Liver (tissue), 9 donors: ENCODE measurements around the gene ZDHHC24. TPM values are rescaled to one million over a fixed set of nuclear protein-coding genes. Genes with fewer than 3 reads are reported as not detected.

Experiments used
- DNase-seq: peaks from one replicate; pipeline ENCODE4 v3.0.0-alpha.2; 2017; ENCODE audit warnings: low spot score
- H3K27ac ChIP-seq, 2 donors: one replicate each; pipeline ENCODE4 v1.7.0; 2013; ENCODE audit warnings: inconsistent platforms in 2 of 2, low read length in 2 of 2, control low read depth in 1 of 2, low read depth in 1 of 2, mild to moderate bottlenecking in 1 of 2
- H3K27me3 ChIP-seq, 4 donors: one replicate each; pipeline versions ENCODE4 v1.6.1 to v1.7.0; 2013; ENCODE audit warnings: low read length in 3 of 4, inconsistent platforms in 1 of 4, mild to moderate bottlenecking in 1 of 4, moderate library complexity in 1 of 4; ENCODE audit not compliant: control insufficient read depth in 4 of 4, insufficient read depth in 4 of 4
- H3K36me3 ChIP-seq, 4 donors: one replicate each; pipeline versions ENCODE4 v1.6.1 to v1.7.0; 2013; ENCODE audit warnings: low read length in 3 of 4, mild to moderate bottlenecking in 3 of 4, low read depth in 1 of 4, moderate library complexity in 1 of 4; ENCODE audit not compliant: control insufficient read depth in 4 of 4, insufficient read depth in 3 of 4
- H3K4me1 ChIP-seq, 4 donors: one replicate each; pipeline versions ENCODE4 v1.6.1 to v1.7.0; 2013; ENCODE audit warnings: low read length in 3 of 4, mild to moderate bottlenecking in 3 of 4, moderate library complexity in 1 of 4; ENCODE audit not compliant: control insufficient read depth in 4 of 4, insufficient read depth in 4 of 4
- H3K4me3 ChIP-seq, 3 donors: one replicate each; pipeline versions ENCODE4 v1.6.1 to v1.7.0; 2013; ENCODE audit warnings: low read length in 3 of 3, control low read depth in 1 of 3, low read depth in 1 of 3, mild to moderate bottlenecking in 1 of 3
- H3K9ac ChIP-seq, 2 donors: one replicate each; pipeline ENCODE4 v1.7.0; 2013; ENCODE audit warnings: low read length in 2 of 2, mild to moderate bottlenecking in 2 of 2, moderate library complexity in 2 of 2, control low read depth in 1 of 2, low read depth in 1 of 2
- H3K9me3 ChIP-seq, 4 donors: one replicate each; pipeline versions ENCODE4 v1.6.1 to v1.7.0; 2013; ENCODE audit warnings: low read length in 3 of 4; ENCODE audit not compliant: control insufficient read depth in 4 of 4
- EGR1 ChIP-seq, 2 donors: IDR thresholded peaks; 2 replicates each; pipeline ENCODE4 v1.6.1; 2016 to 2018; ENCODE audit warnings: antibody characterized with exemption in 2 of 2, low read depth in 2 of 2
- FOXA1 ChIP-seq: IDR thresholded peaks from 2 replicates; pipeline ENCODE4 v1.6.1; 2016; ENCODE audit warnings: antibody characterized with exemption
- HNF4A ChIP-seq, 2 donors: conservative IDR thresholded peaks; 2 replicates each; pipeline ENCODE4 v1.6.1; 2016; ENCODE audit warnings: antibody characterized with exemption in 2 of 2, mild to moderate bottlenecking in 2 of 2
- HNF4G ChIP-seq: IDR thresholded peaks from 2 replicates; pipeline ENCODE4 v1.6.1; 2016; ENCODE audit warnings: antibody characterized with exemption
- JUND ChIP-seq, 2 donors: IDR thresholded peaks; 2 replicates each; pipeline ENCODE4 v1.6.1; 2016; ENCODE audit warnings: antibody characterized with exemption in 2 of 2
- NR2F2 ChIP-seq: IDR thresholded peaks from 2 replicates; pipeline ENCODE4 v1.6.1; 2016; ENCODE audit warnings: antibody characterized with exemption
- RAD21 ChIP-seq, 2 donors: IDR thresholded peaks; 2 replicates each; pipeline ENCODE4 v1.6.1; 2016; ENCODE audit warnings: antibody characterized with exemption in 2 of 2, mild to moderate bottlenecking in 2 of 2
- RXRA ChIP-seq, 2 donors: IDR thresholded peaks; 2 replicates each; pipeline ENCODE4 v1.6.1; 2017 to 2018; ENCODE audit warnings: antibody characterized with exemption in 2 of 2, mild to moderate bottlenecking in 1 of 2
- SP1 ChIP-seq: IDR thresholded peaks from 2 replicates; pipeline ENCODE4 v1.6.1; 2018; ENCODE audit warnings: antibody characterized with exemption, mild to moderate bottlenecking
- TAF1 ChIP-seq: conservative IDR thresholded peaks from 2 replicates; pipeline ENCODE4 v1.6.1; 2016; ENCODE audit warnings: antibody characterized with exemption, mild to moderate bottlenecking
- YY1 ChIP-seq: IDR thresholded peaks from 2 replicates; pipeline ENCODE4 v1.6.1; 2016; ENCODE audit warnings: antibody characterized with exemption, mild to moderate bottlenecking
- WGBS: extraction: QIAGEN DNeasy Blood & Tissue Kit; methylation state at CpG from one replicate; pipeline ENCODE4 v1.1.7; 2013; 5-methylcytosine and 5-hydroxymethylcytosine counted together
- polyA plus RNA-seq, 2 donors: library from polyadenylated mRNA; stranded (reverse) in 1 of 2; unstranded in 1 of 2; fragments of 200-250 nt in 1 of 2; fragments of >200 nt in 1 of 2; fragmentation: Nextera tagmentation in 1 of 2; extraction: Ambion mirVana in 1 of 2; gene quantifications; one replicate each; pipeline versions ENCODE4 v1.2.1 to v1.2.3, GENCODE V29; 2013 to 2015
- total RNA-seq, 2 donors: library from RNA; depleted of rRNA; stranded (reverse); fragments of >200 nt; gene quantifications; one replicate each; pipeline ENCODE4 v1.2.3, GENCODE V29; 2014
- TF ChIP-seq, protein P1 (sequence below): IDR thresholded peaks from 2 replicates; pipeline ENCODE4 v1.6.1; 2016; ENCODE audit warnings: antibody characterized with exemption, mild to moderate bottlenecking
- TF ChIP-seq, protein P2 (sequence below): IDR thresholded peaks from 2 replicates; pipeline ENCODE4 v1.6.1; 2016; ENCODE audit warnings: antibody characterized with exemption
- TF ChIP-seq, protein P3 (sequence below): IDR thresholded peaks from 2 replicates; pipeline ENCODE4 v1.6.1; 2016; ENCODE audit warnings: antibody characterized with exemption
- TF ChIP-seq, protein P4 (sequence below): IDR thresholded peaks from 2 replicates; pipeline ENCODE4 v1.6.1; 2016; ENCODE audit warnings: antibody characterized with exemption
- TF ChIP-seq, protein P5 (sequence below): fragments of 150-350 bp; IDR thresholded peaks from 2 replicates; pipeline ENCODE4 v1.5.1; 2017; ENCODE audit warnings: improper control_type of control experiment, low read depth, low read length; ENCODE audit not compliant: missing input control
- donor health status: healthy.
- donor health status: healthy.
- donor health status: healthy.
- donor health status: healthy.
- donor health status: healthy.

The ZDHHC24 gene
- total and polyA plus RNA-seq, 4 donors: 4.1 to 6.4 (median 5.1) TPM

DNA sequence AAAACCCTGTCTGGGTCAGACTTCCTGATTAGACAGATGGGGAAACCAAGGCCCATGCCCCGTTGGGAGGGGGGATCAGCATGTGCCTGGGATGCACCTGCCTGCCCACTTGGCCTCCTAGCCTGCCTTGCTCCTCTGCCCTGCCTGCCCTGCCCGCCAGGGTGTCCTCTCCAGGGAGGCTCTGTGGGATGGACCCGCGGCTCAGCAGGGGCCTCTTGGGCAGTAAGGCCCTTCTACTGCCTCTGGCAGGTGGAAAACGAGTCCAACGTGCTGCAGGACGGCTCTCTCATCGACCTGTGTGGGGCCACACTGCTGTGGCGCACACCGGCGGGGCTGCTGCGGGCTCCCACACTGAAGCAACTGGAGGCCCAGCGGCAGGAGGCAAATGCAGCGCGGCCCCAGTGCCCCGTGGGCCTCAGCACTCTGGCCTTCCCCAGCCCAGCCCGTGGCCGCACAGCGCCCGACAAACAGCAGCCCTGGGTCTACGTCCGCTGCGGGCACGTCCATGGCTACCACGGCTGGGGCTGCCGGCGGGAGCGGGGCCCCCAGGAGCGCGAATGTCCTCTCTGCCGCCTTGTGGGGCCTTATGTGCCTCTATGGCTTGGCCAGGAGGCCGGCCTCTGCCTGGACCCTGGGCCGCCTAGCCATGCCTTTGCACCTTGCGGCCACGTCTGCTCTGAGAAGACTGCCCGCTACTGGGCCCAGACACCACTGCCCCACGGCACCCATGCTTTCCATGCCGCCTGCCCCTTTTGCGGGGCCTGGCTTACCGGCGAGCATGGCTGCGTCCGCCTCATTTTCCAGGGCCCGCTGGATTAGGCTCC lies 70.3 kb downstream of the ZDHHC24 start (continued):
- TF ChIP-seq, protein P1, sequence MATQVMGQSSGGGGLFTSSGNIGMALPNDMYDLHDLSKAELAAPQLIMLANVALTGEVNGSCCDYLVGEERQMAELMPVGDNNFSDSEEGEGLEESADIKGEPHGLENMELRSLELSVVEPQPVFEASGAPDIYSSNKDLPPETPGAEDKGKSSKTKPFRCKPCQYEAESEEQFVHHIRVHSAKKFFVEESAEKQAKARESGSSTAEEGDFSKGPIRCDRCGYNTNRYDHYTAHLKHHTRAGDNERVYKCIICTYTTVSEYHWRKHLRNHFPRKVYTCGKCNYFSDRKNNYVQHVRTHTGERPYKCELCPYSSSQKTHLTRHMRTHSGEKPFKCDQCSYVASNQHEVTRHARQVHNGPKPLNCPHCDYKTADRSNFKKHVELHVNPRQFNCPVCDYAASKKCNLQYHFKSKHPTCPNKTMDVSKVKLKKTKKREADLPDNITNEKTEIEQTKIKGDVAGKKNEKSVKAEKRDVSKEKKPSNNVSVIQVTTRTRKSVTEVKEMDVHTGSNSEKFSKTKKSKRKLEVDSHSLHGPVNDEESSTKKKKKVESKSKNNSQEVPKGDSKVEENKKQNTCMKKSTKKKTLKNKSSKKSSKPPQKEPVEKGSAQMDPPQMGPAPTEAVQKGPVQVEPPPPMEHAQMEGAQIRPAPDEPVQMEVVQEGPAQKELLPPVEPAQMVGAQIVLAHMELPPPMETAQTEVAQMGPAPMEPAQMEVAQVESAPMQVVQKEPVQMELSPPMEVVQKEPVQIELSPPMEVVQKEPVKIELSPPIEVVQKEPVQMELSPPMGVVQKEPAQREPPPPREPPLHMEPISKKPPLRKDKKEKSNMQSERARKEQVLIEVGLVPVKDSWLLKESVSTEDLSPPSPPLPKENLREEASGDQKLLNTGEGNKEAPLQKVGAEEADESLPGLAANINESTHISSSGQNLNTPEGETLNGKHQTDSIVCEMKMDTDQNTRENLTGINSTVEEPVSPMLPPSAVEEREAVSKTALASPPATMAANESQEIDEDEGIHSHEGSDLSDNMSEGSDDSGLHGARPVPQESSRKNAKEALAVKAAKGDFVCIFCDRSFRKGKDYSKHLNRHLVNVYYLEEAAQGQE: no peak
- TF ChIP-seq HNF4A (conservative IDR thresholded peaks at IDR 0.05) (no peak), EGR1 (IDR thresholded peaks at IDR 0.05; ENCODE audit: low read depth in 2 of 2) (no peak)
- TF ChIP-seq, protein P2, sequence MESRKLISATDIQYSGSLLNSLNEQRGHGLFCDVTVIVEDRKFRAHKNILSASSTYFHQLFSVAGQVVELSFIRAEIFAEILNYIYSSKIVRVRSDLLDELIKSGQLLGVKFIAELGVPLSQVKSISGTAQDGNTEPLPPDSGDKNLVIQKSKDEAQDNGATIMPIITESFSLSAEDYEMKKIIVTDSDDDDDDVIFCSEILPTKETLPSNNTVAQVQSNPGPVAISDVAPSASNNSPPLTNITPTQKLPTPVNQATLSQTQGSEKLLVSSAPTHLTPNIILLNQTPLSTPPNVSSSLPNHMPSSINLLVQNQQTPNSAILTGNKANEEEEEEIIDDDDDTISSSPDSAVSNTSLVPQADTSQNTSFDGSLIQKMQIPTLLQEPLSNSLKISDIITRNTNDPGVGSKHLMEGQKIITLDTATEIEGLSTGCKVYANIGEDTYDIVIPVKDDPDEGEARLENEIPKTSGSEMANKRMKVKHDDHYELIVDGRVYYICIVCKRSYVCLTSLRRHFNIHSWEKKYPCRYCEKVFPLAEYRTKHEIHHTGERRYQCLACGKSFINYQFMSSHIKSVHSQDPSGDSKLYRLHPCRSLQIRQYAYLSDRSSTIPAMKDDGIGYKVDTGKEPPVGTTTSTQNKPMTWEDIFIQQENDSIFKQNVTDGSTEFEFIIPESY: no peak
- TF ChIP-seq, protein P3, sequence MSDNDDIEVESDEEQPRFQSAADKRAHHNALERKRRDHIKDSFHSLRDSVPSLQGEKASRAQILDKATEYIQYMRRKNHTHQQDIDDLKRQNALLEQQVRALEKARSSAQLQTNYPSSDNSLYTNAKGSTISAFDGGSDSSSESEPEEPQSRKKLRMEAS: no peak

DNA sequence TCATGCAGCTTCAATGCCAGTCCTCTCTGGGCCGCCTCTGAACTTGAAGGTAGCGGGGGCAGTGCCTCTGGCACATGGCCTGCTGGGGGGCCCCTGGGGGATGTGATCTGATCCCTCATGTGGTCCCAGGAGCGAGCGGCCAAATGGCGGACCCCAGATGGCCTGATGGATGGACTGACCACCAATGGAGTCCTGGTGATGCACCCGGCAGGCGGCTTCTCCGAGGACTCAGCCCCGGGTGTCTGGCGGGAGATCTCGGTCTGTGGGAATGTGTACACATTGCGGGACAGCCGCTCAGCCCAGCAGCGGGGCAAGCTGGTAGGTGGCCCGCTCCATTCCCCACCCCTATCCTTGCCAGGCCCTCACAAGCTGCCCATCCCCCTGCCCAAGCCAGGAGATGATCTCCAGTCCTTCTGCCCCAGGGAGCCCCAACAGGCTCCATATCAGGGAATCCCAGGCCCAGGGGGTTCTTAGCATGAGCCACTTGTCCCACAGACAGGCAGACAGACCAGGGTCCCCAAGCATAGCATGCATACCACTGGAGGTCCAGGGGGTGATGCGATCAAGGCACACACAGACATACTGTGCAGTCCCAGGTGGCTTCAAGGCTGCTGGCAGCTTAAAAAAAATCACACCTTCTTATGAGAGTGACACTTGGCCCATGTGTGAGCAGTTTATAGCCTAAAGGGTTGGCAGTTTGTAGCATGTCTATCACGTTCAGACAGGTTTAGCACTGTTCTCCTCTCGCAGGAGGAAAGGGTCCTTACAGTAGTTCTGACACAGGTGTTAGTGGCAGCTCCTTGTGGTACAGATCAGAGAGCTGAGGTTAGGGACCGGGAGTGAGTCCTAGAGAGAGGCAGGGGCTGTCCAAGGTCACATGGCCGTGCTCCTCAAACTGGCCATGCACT lies 72.0 kb downstream of the ZDHHC24 start:
- no peak overlapping the region for H3K27ac ChIP-seq
- no peaks in the 10 kb centered on the region for H3K9me3 ChIP-seq

More for the DNA sequence above, 72.0 kb downstream of the ZDHHC24 start:
- Histone ChIP-seq H3K36me3 (peaks cover 0 to 8% (median 0%) of the 10 kb centered on the region in 4 donors), H3K9ac (no peak overlapping the region), H3K27me3 (no peaks in the 10 kb centered on the region), H3K4me3 (no peak overlapping the region), H3K4me1 (peaks cover 0 to 3% (median 2%) of the 10 kb centered on the region in 4 donors)
- TF ChIP-seq, protein P3: no peak
- TF ChIP-seq RAD21 (IDR thresholded peaks at IDR 0.05) (no peak), TAF1 (no peak), SP1 (no peak), NR2F2 (no peak), HNF4A (conservative IDR thresholded peaks at IDR 0.05) (no peak), RXRA (IDR thresholded peaks at IDR 0.05) (no peak), YY1 (no peak), FOXA1 (no peak), JUND (IDR thresholded peaks at IDR 0.05) (no peak), HNF4G (no peak), EGR1 (IDR thresholded peaks at IDR 0.05; ENCODE audit: low read depth in 2 of 2) (no peak)
- TF ChIP-seq, protein P4, sequence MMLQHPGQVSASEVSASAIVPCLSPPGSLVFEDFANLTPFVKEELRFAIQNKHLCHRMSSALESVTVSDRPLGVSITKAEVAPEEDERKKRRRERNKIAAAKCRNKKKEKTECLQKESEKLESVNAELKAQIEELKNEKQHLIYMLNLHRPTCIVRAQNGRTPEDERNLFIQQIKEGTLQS: no peak
- TF ChIP-seq, protein P5, sequence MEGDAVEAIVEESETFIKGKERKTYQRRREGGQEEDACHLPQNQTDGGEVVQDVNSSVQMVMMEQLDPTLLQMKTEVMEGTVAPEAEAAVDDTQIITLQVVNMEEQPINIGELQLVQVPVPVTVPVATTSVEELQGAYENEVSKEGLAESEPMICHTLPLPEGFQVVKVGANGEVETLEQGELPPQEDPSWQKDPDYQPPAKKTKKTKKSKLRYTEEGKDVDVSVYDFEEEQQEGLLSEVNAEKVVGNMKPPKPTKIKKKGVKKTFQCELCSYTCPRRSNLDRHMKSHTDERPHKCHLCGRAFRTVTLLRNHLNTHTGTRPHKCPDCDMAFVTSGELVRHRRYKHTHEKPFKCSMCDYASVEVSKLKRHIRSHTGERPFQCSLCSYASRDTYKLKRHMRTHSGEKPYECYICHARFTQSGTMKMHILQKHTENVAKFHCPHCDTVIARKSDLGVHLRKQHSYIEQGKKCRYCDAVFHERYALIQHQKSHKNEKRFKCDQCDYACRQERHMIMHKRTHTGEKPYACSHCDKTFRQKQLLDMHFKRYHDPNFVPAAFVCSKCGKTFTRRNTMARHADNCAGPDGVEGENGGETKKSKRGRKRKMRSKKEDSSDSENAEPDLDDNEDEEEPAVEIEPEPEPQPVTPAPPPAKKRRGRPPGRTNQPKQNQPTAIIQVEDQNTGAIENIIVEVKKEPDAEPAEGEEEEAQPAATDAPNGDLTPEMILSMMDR: no peak
- TF ChIP-seq, protein P2: no peak
- 95% methylated on average over 20 of the region's 20 CpGs for WGBS
- DNase-seq: no peak
